ENCODE data around the gene SEPHS2.

The SEPHS2 gene

DNA sequence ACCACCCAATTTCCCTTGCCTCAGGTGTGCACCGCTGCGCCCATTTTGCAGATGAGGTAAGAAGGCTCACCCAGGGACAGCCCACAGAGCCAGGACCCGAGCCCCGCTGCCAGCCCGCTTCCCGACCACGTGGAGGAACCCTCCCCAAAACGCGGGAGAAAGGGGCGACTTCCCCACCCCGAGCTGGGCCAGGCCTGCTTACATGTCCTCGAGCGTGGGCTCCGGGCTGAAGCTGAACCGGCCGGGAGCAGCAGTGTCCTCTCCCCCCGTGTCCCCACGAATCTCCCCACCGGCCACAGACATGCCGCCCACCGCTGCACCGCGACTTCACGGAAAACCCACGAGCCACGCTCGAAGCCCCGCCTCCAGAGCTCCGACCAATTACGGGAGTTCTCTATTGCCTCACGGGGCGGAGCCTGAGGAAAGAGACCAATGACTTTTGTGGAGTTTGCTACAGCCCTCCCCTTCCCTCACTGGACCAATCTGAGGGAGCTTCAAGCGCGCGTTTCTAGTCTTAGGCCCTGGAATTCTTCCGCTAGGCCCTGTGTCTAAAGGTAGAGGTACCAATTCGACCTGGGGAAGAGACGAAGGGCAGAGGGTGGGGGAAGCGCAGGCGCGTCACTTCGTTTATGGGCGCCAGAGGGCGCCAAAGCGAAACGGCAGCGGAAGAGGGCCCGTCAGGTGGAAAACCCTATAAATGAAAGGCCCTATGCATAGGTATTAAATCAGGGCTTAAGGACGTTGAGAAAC lies 15.8 kb downstream of the SEPHS2 start, which contains the start of gene DCTPP1:
TSS of gene DCTPP1 (minus strand) at position 353 of the 750 bp plus-strand sequence. CDS start at position 303, 50 bp downstream.
- DNase-seq (ENCODE audit: low spot score) (peak; percentile 98), FAIRE-seq (peak; percentile 92)

DNA sequence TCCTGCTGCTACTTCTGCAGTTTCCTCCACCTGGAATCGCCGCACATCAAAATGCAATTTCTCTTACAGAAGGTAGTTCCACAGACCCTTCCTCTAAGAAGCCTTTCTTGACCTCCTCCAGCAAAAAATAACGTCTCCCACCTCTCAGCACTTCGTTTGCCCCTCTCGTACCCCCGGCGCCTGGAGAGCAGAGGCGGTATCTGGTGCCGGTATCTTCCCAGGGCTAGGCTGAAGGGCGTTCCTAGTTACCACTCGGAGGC lies 16.3 kb downstream of the SEPHS2 start:
- FAIRE-seq (no peak), DNase-seq (ENCODE audit: low spot score) (no peak)

DNA sequence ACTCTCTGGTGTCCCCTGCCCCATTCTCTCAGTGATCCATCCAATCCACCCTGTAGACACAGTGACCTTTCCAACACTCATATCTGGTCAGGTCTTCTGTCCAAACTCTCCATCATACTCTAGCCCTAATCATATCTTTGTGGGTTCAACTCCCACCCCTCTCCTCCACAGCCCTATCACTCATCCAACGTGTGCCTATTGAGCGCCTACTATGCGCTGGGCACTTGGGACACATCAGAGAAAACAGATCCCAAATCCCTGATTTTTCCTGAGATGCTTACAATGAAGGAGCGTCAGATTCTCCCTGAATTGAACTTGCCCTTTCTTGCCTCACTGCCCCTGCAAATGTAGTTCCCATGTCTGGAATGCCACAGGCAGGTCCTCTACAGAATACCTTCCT lies 17.6 kb downstream of the SEPHS2 start:
- DNase-seq (ENCODE audit: low spot score) (no peak), FAIRE-seq (no peak)

DNA sequence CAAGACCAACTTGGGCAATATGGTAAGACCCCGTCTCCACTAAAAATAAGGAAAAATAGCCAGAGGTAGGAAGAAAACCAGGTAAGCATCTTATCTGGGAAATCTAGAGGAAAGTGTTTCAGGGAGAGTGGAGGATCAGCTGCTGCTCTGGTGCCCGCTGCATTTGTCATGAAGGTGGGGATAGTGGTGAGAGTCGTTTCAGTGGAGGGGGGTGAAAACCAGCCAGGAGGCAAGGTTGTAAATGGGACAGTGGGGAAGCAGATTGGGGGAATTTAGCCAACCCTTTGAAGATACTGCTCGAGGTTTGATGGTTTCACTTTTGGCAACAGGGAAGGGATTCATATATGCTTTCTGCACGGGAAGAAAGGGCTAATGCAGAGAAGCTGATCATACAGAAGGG lies 24.7 kb downstream of the SEPHS2 start:
- DNase-seq (ENCODE audit: low spot score) = no peak
- FAIRE-seq = no peak

DNA sequence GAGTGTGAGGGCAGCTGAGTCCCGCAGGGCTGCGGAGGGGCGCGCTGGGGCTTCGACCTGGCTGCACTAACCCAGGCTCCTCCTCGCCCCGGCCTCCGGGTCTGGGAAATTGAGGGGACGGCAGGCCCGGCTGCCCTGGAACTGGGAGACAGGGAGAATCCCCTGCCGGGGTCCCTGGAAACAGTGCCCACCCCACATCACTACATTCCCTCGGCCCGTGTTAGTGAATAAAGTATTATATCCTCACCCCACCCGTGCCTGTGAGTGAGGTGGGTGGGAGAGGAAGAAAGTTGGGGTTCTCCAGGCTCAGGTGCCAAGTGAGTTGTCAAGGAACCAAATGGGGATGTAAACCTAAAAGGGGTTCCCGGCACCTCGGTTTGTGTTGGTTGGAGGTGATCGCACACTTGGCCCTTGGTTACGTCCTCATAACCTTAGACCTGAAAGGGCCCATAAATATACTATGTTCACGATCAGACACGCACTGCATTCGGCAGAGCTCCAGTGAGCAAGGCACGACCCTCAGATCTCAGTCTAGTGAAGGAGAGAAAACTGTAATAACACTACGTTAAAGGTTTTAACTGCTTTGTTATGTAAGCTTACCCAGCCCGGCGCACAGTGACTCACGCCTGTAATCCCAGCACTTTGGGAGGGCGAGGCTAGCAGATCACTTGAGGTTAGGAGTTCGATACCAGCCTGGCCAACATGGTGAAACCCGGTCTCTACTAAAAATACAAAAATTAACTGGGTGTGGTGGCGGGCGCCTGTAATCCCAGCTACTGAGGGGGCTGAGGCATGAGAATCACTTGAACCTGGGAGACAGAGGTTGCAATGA lies 27.1 kb downstream of the SEPHS2 start:
- FAIRE-seq (no peak), DNase-seq (ENCODE audit: low spot score) (no peak)

DNA sequence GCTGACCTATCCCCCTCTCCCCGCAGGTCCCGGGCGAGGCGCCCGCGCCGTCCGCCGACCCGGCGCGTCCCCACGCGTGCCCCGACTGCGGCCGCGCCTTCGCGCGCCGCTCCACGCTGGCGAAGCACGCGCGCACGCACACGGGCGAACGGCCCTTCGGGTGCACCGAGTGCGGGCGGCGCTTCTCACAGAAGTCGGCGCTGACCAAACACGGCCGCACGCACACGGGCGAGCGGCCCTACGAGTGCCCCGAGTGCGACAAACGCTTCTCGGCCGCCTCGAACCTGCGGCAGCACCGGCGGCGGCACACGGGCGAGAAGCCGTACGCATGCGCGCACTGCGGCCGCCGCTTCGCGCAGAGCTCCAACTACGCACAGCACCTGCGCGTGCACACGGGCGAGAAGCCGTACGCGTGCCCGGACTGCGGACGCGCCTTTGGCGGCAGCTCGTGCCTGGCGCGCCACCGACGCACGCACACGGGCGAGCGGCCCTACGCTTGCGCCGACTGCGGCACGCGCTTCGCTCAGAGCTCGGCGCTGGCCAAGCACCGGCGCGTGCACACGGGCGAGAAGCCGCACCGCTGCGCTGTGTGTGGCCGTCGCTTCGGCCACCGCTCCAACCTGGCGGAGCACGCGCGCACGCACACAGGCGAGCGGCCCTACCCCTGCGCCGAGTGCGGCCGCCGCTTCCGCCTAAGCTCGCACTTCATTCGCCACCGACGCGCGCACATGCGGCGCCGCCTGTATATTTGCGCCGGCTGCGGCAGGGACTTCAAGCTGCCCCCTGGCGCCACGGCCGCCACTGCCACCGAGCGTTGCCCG lies 27.9 kb downstream of the SEPHS2 start:
- DNase-seq (ENCODE audit: low spot score) = no peak
- no peak for FAIRE-seq

DNA sequence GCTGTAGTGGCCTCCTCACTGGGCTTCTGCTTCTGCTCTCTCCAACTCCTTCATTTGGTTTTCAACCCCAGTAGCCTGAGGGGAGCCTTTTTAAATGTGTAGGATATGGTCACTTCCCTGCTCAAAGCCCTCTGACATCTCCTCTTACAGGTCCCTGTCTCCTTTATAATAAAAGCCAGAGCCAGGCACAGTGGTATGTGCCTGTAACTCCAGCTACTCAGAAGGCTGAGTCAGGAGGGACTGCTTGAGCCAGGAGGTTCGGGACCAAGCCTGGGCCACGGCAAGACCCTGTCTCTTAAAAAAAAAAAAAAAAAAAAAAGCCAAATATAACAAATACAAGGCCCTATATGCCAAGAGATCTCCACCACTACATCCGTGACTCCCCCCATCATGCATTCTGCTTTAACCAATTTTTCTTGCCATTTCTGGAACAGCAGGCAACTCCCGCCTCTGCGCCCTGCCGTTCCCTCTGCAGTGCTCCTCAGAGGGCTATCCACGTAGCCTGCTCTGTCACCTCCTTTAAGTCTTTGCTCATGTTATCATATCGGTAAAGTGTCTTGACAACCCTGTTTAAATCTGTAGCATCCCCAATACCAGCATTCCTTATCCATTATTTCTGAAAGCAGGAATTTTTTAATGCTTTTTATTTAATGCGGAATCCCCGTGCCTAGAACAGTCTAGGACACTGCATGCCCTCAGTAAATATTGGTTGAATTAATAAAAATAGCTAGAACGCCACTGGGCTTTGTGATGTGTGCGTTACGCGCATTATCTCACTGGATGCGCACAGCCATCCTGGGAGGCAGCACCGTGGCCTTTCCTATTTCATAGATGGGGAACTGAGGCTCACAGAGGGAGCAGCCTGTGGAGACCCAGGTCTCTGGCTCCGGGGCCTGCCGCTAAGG lies 28.8 kb downstream of the SEPHS2 start:
- FAIRE-seq (no peak), DNase-seq (ENCODE audit: low spot score) (no peak)

DNA sequence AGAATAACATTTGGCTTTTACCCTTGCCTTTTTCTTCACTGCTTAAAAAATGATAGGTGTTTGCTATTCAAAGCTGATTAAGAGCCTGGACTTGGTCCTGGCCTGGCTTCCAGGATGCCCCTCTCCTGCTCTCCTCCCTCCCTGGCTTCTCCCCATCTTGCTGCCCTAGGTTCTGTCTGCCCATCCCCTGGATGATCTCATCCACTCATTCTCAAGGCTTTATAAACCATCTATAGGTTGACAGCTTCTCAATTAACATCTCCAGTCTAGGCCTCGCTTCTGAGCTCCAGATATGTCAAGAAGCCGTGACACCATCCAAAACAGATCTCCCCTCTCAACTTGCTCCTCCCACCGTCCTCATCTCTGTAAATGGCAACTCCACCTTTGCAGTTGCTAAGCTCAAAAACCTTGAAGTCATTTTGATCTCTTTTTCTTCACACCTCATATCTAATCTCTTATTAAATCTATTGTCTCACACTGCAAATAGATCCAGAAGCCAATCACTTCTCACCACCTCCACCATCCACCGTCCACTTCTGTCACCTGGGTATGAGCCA lies 29.5 kb downstream of the SEPHS2 start:
- no peak for DNase-seq (ENCODE audit: low spot score)
- no peak for FAIRE-seq

DNA sequence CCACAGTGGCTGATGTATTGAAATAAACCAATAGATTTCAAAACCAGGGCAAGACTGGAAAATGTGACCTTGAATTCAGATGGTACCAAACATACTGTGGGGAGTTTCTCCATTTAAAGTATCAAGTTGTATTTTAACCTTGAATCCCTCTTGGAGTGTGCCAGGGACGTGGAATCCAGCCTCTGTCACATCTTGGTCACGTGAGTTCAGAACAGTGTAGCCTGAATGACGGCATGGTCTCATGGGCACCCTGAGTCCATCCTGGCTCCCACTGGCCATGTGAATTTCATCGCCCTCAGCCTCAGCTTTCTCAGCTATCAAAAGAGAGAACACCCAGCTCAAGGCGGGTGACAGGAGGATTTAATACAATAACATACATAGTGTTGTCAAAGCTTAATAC lies 31.5 kb downstream of the SEPHS2 start:
- DNase-seq (ENCODE audit: low spot score) = no peak
- no peak for FAIRE-seq

DNA sequence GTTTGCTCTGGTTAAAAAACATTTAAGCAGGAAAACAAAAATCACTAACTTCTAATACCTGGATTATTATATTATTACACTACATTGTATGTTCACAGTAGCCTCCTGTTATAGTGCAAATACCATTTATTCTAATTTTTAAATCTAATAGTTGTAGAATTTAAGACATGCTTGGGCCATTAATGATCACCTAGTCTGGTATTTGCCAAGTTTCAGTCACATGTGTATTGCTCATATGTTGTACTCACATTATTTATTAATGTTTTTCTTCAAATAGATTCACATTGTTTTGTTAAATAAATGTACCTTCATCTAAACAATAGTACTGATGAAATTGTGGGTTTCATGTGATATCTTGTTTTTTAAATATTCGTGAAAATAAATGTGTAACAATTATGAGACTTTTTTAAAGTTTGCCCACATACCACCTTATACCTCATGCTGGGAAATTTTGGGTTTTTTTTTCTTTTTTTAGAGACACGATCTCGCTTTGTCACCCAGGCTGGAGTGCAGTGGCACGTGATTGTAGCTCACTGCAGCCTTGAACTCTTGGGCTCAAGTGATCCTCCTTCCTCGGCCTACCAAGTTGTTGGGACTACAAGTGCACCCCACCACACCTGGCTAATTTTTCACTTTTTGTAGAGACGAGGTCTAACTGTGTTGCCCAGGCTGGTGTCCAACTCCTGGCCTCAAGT lies 32.4 kb downstream of the SEPHS2 start:
- DNase-seq (ENCODE audit: low spot score) (no peak), FAIRE-seq (no peak)

DNA sequence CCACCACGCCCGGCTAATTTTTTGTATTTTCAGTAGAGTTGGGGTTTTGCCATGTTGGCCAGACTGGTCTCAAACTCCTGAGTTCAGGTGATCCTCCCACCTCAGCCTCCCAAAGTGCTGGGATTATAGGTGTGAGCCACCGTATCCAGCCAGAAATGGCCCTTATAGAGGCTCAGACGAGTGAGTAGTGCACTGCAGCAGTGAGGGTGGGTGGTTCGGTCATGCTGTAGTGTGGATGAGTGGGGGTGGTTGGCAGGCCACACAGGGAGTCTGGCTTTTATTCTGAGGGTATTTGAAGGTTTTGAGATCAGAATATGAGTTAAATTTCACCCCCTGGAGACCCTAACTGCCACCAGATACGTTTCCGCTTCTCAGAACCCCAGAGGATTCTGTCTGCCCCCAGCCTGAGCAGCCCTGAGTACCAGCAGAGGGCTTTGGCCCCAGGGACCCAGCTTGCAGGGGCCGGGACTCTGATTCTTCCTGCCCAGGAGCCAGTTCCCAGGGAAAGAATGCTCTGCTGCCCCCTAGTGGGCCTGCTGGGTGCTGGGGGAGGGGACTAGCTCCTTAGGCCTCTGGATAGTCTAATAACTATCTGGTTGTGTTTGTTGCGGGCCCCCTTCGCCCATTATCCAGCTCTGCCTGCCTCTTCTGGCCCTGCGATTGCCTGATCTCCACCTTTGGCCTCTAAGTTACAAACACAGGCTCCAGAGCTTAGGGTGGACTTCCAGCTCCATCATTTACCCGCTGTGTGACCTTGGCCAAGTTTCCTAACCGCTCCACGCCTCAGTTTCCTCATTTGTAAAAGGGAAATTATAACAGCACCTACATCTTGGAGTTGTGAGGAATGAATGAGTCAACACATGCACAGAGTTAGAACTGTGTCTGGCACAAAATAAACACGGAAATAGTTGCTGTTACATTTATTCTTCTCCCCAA lies 36.3 kb downstream of the SEPHS2 start:
- FAIRE-seq = no peak
- peak; percentile 69 for DNase-seq (ENCODE audit: low spot score)

DNA sequence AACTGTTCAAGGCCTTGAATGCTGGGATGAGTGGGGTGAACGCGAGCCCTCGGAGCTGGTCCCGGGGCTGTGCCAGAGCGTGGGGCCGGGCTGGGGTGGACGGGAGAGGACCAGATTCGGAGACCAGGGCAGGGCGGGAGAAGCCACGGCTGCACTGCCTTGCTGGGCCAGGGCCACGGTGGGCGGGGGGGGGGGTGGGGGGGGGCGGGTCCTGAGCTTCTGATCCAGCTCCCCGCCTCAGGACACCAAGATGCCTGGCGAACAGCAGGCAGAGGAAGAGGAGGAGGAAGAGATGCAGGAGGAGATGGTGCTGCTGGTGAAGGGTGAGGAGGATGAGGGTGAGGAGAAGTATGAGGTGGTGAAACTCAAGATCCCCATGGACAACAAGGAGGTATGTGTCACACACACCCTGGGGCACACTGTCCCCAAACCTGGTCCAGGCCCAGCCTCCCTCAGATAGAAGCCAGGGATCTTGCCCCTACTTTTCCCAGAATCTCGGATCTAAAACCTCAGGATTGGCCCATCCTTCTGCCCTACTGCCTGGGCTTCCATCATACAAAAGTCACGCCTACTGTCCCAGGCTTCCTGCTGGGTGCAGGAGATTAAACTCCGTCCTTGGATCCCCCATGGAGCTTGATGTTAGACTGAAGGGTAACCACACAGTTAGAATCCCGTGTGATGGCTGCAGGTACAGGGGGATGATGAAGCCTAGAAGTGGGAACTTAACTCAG lies 37.7 kb downstream of the SEPHS2 start:
- FAIRE-seq (no peak), DNase-seq (ENCODE audit: low spot score) (no peak)

DNA sequence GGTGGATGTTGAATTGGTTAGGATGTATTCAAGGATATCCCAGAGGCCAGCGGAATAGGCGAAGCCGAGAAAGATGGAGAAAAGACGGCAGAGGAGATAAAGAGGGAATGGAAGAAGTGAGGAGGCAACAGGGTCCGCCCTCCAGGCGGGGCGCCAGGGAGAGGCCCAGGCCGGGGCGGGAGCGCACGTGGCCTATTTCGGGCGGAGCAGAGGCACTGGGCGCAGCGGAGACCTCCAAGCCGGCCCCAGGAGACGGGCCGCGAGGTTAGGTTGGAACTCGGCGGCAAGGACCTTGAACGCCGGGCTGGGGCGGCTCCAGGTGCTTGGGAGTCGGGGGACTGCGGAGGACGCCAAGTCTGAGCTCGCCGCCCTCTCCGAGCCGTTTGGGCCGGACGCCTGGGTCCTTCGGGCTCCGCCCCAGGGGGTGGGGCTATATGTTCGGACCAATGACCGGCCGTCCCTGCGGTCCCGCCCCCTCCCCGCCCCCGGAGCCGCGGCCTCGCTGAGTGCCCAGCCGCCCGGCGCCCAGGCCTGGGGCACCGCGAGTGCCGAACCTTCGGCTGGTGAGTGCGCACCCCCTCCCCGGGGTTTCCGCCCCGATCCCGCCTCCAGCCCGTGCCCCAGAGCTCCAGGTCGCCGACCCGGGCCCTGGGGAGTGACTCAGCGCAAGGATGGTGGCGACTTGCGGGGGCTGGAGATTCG lies 38.4 kb downstream of the SEPHS2 start, which contains the start of gene ZNF771:
TSS of gene ZNF771 (plus strand) at position 505 of the 702 bp plus-strand sequence. CDS start 448 bp downstream, outside the sequence.
- DNase-seq (ENCODE audit: low spot score) = peak; percentile 45

DNA sequence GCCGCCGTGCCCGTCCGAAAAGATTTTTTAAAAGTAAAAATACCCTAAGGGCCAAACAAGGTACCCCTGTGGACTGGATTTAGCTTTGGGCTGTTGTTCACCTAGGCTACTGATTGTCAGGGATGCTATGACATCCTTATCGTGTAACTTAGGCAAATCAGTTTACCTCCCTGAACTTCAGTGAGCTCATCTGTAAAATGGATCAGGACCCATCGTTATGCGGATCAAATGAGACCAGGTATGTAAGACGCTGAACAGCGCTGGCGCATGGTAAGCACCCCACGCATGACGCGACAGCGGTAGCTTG lies 38.9 kb downstream of the SEPHS2 start:
- DNase-seq (ENCODE audit: low spot score) (no peak), FAIRE-seq (no peak)

More for the DNA sequence above, 38.4 kb downstream of the SEPHS2 start, which contains the start of gene ZNF771:
- FAIRE-seq = no peak

DNA sequence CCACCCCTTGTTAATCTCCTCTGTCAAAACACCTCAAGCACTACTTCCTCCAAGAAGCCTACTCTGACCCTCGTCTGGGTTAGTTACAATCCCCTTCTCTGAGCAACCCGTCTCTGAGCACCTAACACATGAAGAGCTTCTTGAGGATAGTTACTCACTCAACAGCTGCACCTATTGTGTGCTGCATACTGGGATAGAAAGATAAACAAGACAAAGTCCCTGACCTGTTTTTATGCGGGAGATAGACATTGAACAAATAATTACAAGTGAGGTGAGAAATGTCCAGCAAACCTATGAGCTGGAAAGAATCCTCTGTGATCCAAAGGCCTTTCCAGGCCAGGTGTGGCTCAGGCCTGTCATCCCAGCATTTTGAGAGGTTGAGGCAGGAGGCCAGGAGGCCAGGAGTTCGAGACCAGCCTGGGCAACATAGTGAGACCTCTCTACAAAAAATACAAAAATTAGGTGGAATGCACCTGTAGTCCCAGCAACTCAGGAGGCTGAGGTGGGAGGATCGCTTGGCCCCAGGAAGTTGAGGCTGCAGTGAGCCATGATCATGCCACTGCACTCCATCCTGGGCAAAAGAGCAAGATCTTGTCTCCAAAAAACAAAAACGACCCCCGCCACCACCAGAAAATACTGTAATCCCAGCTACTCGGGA lies 43.8 kb downstream of the SEPHS2 start:
- FAIRE-seq = no peak
- no peak for DNase-seq (ENCODE audit: low spot score)

DNA sequence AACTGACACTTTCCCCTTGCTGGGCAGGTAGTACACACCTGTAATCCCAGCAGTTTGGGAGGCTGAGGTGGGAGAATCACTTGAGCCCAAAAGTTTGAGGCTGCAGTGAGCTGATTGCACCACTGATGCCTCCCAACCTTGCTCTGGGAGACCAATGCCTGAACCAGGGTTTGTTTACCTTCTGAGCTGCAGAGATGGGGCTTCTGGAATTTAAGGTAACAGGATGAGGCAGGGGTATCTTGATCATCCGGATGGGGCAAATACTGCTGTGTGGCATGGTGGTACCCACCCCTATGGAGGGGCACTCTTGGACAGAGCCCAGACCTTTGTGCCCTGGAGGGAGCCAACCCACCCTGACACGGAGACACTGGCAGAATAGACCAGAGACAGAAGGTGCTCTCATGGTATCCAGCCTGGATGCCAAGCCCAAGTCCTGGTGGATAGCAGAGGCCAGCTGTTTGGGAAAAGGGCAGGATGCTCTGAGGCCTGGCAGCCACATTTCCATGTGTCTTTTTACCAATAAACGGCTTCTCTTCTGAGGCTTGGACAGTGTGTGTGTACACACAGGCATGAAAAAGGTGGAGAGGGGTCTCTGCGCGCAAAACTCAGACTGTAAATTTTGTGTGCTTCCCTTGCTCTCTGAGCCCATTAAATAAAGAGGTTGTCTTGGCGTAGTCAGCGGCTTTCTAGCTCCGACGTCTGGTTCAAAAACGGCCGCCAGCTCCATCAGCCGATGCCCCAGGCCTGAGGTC lies 46.1 kb downstream of the SEPHS2 start:
- no peak for DNase-seq (ENCODE audit: low spot score)
- no peak for FAIRE-seq
